GM21737 (cell line): ENCODE results near the gene DPY19L1.
A peak's percentile ranks its signal among the peaks of the same experiment; 100 is the strongest.
"Not testable (repeated sequence)": the region's sequence is repeated elsewhere in the genome, so short reads cannot be mapped to it uniquely, and the experiment has no call there.

Source experiments
- ATAC-seq: cut with Tn5 transposase; IDR thresholded peaks from one replicate; pipeline ENCODE4 v1.9.1; 2021; ENCODE audit warnings: mild to moderate bottlenecking, moderate library complexity; ENCODE audit not compliant: unreplicated experiment

The DPY19L1 gene

GRCh38 chr7:35037211-35037525 is at the start of gene DPY19L1:
TSS of gene DPY19L1 (minus strand) at chr7:35037485. CDS start at chr7:35037394, 91 bp downstream.
- peak; percentile 17 for ATAC-seq

GRCh38 chr7:35079517-35079916 is 42.2 kb upstream of the DPY19L1 start:
- ATAC-seq, result not testable (repeated sequence)

GRCh38 chr7:35074008-35074407 is 36.7 kb upstream of the DPY19L1 start:
- not testable (repeated sequence) for ATAC-seq

- not testable (repeated sequence) for ATAC-seq
Observed at GRCh38 chr7:35072950-35073827, 35.9 kb upstream of the DPY19L1 start.

GRCh38 chr7:35069084-35069483 is 31.8 kb upstream of the DPY19L1 start:
- ATAC-seq, result not testable (repeated sequence)

- not testable (repeated sequence) for ATAC-seq
Observed at GRCh38 chr7:35065382-35065781, 28.1 kb upstream of the DPY19L1 start.

GRCh38 chr7:35058571-35058970 is 21.3 kb upstream of the DPY19L1 start:
- ATAC-seq, result not testable (repeated sequence)

- not testable (repeated sequence) for ATAC-seq
Observed at GRCh38 chr7:35057505-35058451, 20.5 kb upstream of the DPY19L1 start.

- not testable (repeated sequence) for ATAC-seq
Observed at GRCh38 chr7:35055733-35056132, 18.4 kb upstream of the DPY19L1 start.

GRCh38 chr7:35053488-35054175 is 16.3 kb upstream of the DPY19L1 start:
- not testable (repeated sequence) for ATAC-seq

GRCh38 chr7:35048390-35048789 is 11.1 kb upstream of the DPY19L1 start:
- not testable (repeated sequence) for ATAC-seq

- ATAC-seq, result not testable (repeated sequence)
Observed at GRCh38 chr7:35047912-35048305, 10.6 kb upstream of the DPY19L1 start.

- not testable (repeated sequence) for ATAC-seq
Observed at GRCh38 chr7:35047263-35047911, 10.1 kb upstream of the DPY19L1 start.

GRCh38 chr7:35043301-35043700 is 6.0 kb upstream of the DPY19L1 start:
- ATAC-seq, result not testable (repeated sequence)

- ATAC-seq, result no peak
Observed at GRCh38 chr7:35040906-35041305, 3.6 kb upstream of the DPY19L1 start.

- ATAC-seq, result no peak
Observed at GRCh38 chr7:35039343-35039742, 2.1 kb upstream of the DPY19L1 start.

GRCh38 chr7:35038354-35038753 is 1.1 kb upstream of the DPY19L1 start:
- no peak for ATAC-seq

GRCh38 chr7:35037526-35038341 is 449 bp upstream of the DPY19L1 start:
- peak; percentile 85 for ATAC-seq

- peak; percentile 11 for ATAC-seq
Observed at GRCh38 chr7:35036361-35037171, 719 bp downstream of the DPY19L1 start.
